HG03571 (cell line): ENCODE results near the gene CSNK1A1L.

Source experiments
- ATAC-seq: cut with Tn5 transposase; IDR thresholded peaks from one replicate; pipeline ENCODE4 v1.9.1; 2021; ENCODE audit not compliant: unreplicated experiment

CSNK1A1L gene

DNA sequence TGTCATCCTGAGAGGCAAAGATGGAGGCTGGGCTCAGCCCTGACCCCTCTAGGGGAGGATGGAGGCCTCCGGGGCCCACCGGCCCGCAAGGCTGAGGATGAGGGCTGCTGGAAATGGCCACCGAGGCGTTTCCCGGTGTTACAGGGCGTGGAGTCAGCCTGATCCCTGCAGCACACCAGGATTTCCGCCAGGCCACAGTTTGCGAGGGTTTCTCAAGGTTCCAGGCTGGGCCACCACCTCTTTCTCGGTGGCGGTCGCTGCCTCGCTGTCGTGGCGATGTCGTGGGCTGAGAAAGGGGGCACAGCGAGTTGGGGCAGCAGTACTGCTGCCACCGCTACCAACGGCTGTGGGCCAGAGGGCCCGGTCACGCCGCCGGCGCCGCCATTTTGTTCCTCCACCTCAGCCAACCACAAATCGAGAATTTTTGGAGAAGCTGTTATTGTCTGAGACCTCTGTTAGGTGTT is at the start of gene CSNK1A1L:
Gene CSNK1A1L, minus strand, starts transcription at position 414 of the 464 bp plus-strand sequence. Its CDS starts 408 bp downstream, at position 6.
- no peak for ATAC-seq

DNA sequence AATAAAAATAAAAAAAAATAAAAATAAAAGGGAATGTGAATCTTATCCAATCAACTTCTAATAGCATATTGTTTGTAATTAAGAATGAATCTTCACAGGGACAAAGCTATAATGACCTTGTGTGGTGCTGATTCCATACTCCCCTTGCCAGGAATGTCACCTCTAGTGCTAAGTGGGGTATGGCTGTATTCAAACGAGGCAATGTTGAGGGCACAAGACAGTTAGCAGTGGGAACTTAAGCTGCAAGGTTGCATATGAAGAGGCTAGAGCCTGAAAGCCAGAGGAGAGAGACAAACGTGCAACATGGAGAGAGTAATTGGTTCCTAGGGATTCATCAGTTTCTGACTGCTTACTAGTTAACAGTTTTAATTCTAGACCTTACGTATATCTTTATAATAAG is 43.9 kb upstream of the CSNK1A1L start:
- no peak for ATAC-seq

GRCh38 chr13:37148501-37148900 is 43.0 kb upstream of the CSNK1A1L start:
- ATAC-seq = no peak

GRCh38 chr13:37144661-37145060 is 39.2 kb upstream of the CSNK1A1L start:
- ATAC-seq = no peak

DNA sequence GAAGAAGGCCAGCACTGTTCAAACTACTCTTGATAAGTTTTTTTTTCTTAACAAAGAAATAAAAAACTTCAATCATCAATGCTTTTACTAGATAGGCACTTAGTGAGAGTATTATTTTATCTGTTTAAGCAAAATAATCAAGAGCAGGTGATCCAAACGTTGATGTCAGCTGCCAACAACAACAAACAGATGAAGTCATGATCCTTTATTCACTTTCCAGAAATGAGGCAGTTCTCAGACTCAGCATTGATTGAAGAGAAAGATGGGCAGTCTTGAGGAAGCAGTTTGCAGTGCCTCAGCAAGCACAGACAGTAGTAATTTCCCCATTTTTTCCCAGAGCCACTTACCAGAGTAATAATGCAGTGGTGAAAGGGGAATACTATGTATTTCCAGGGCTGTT is 38.4 kb upstream of the CSNK1A1L start:
- no peak for ATAC-seq

DNA sequence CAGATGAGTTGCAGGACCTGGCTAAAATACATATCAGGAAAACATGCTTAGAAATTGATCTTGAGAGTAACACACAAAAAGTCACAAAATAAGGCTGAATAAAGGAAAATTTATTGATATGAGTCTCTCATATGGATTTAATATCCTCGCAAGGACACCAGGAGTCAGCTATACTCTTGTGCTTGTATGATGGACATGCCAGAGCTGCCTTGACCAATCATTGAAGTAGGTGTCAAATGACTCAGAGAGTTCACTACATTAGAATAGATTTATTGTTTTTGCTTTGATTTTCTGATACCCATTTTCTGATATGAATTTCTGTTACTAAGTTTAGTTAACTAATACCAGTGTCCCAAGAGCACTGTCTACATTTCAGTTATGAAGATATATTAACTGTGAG is 37.4 kb upstream of the CSNK1A1L start:
- ATAC-seq = no peak

- no peak for ATAC-seq
These were observed 35.5 kb upstream of the CSNK1A1L start for GRCh38 chr13:37141011-37141410.

DNA sequence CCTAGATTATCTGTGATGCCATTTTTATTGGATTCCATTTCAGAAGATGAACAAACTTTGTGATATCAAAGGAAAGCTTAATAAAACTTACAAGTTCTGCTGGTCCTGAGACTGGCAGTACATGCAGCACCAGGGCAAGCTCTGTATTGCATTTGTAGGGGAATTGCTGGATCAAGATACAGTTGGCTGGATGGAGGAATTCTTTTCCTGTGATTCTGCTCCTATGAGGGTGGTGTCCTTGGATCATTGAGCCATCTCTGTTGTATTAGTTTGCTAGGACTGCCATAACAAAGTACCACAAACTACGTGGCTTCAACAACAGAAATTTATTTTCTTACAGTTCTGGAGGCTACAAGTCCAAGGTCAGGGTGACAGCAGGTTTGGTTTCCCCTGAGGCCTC is 33.9 kb upstream of the CSNK1A1L start:
- ATAC-seq = no peak

DNA sequence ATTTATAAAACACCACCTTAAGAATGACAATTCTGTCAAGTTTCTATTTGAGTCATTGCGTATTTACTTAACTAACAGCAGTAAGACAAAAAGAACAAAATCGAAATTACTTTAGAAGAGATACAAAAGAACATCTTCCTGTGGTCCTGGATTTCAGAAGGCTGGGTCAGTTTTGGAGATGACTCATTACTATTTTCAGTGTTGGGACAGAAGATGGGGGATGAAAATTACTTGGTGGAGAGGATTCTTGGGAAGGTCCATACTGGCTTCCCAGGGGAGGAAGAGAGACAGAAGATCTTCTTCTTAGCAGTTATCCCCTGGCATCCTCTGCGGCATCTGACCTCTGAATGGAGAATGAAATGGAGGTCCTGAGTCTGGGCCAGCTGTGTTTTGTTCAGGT is 33.5 kb upstream of the CSNK1A1L start:
- ATAC-seq = no peak

GRCh38 chr13:37138169-37138568 is 32.7 kb upstream of the CSNK1A1L start:
- no peak for ATAC-seq

- ATAC-seq = no peak
These were observed 31.2 kb upstream of the CSNK1A1L start for GRCh38 chr13:37136633-37137032.

GRCh38 chr13:37136187-37136586 is 30.7 kb upstream of the CSNK1A1L start:
- no peak for ATAC-seq

GRCh38 chr13:37134411-37135041 is 29.1 kb upstream of the CSNK1A1L start:
- no peak for ATAC-seq

DNA sequence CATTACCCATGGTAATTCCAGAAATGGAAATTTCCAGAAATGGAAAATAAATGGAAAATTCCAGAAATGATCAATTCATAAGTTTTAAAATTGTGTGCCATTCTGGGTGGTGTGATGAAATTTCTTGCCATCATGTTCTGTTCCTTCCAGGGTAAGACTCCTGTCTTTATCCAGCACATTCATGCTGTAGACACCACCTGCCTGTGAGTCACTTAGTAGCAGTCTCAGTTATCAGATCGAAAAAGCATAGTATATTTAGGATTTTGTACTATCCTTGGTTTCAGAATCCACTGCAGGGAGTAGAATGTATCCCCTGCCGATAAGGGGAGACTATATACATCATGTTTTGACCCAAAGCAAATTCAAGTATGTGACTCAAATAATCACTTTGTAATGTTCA is 26.7 kb upstream of the CSNK1A1L start:
- no peak for ATAC-seq

- no peak for ATAC-seq
These were observed 25.6 kb upstream of the CSNK1A1L start for GRCh38 chr13:37131092-37131491.

- ATAC-seq = no peak
These were observed 24.4 kb upstream of the CSNK1A1L start for GRCh38 chr13:37129866-37130265.

DNA sequence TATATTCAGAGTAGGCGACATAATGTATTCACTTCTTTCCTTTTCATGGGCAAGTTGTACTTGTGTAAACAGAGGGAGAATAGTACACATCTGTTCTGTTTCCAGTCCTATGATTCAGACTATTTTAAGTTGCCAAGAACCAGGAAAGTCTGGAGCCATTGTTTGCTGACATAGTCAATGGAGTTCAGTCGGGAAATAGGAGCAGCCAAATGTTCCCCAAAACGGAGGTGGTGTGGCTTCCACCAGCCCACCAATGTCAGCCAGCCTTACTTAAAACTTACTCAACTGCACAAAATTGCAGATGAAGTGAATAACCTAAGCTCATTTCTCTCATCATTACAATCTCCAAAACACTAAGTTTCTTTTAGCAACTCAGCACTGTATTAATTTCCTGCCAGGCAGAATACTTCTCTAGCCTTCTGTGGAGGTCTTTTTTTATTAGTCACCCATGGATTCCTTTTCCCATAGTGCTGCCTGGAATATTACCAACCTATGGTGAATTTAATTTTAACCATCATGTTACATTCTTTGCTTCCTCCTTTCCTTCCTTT is 22.3 kb upstream of the CSNK1A1L start:
- ATAC-seq = no peak

GRCh38 chr13:37123337-37123736 is 17.9 kb upstream of the CSNK1A1L start:
- no peak for ATAC-seq

DNA sequence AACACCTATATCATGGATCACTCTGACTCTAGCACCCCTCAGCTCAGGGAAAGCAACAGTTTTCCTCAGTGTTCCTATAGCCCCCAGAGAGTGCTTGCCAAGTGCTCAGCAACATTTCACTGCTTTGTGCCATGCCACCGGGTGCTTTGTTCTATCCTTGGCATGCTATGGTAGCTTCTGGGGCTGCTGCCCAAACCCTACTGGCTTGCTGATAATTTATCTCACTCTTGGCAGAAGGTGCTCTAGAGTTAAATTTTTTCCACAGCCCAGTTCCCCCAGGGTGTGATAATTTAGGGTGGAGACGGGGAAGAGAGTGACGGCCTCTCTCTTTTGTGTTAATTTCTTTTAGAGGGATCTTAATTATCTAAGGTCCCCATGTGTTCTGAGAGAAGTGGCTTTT is 12.6 kb upstream of the CSNK1A1L start:
- no peak for ATAC-seq

DNA sequence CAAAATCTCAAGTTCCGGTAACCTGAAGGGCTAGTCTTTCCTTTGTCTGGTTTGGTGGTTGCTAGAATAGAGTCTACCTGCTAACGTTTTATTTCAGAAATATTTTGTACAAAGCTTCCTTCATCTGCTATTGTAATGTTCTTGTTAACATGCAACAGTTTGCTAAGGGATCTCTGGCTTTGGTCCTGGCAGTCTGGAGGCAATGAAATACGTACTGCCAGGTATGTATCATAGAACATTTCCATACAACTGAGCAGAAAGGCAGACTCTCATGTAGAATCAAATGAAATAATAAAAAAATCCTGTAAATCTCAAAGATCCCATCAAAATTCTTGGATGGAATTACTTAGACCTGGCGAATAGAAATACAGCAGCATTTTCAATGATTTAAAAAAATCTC is 8.8 kb upstream of the CSNK1A1L start:
- no peak for ATAC-seq

- ATAC-seq = no peak
These were observed 8.1 kb upstream of the CSNK1A1L start for GRCh38 chr13:37113534-37113933.

- no peak for ATAC-seq
These were observed 3.7 kb upstream of the CSNK1A1L start for GRCh38 chr13:37109051-37109678.

GRCh38 chr13:37107868-37108267 is 2.4 kb upstream of the CSNK1A1L start:
- ATAC-seq = no peak
